ENCODE measurements around the gene COPS3.

Gene COPS3

GRCh38 chr17:17243163-17243562 is 37.9 kb downstream of the COPS3 start:
- DNase-seq (ENCODE audit: low spot score): no peak
- Histone ChIP-seq H3K4me3 (no peak overlapping the region), H3K27ac (no peak overlapping the region)
- no peak for TF ChIP-seq CTCF (IDR thresholded peaks at IDR 0.05)

- no peak overlapping the region for H3K4me3 ChIP-seq
- no peak overlapping the region for H3K27ac ChIP-seq
- no peak for DNase-seq (ENCODE audit: low spot score)
- TF ChIP-seq CTCF (IDR thresholded peaks at IDR 0.05): no peak
These were observed 38.8 kb downstream of the COPS3 start for GRCh38 chr17:17242246-17242645.

- H3K4me3 ChIP-seq: no peak overlapping the region
- no peak for TF ChIP-seq CTCF (IDR thresholded peaks at IDR 0.05)
- no peak for DNase-seq (ENCODE audit: low spot score)
- no peak overlapping the region for H3K27ac ChIP-seq
These were observed 39.4 kb downstream of the COPS3 start for GRCh38 chr17:17241656-17242055.

- TF ChIP-seq CTCF (IDR thresholded peaks at IDR 0.05): no peak
- Histone ChIP-seq H3K4me3 (no peak overlapping the region), H3K27ac (no peak overlapping the region)
- no peak for DNase-seq (ENCODE audit: low spot score)
These were observed 41.2 kb downstream of the COPS3 start for GRCh38 chr17:17239832-17240231.

GRCh38 chr17:17237026-17237799 is 43.8 kb downstream of the COPS3 start, which contains the start of gene FLCN:
Gene FLCN, minus strand, starts transcription at chr17:17237168. Its CDS starts 9,031 bp downstream, at chr17:17228137.
- peak within 1 kb of the TSS; percentile 79 for H3K4me3 ChIP-seq
- no peak for TF ChIP-seq CTCF (IDR thresholded peaks at IDR 0.05)
- H3K27ac ChIP-seq: peak within 1 kb of the TSS; percentile 93 to 96
- peak; percentile 89 for DNase-seq (ENCODE audit: low spot score)

GRCh38 chr17:17236295-17237025 is 44.6 kb downstream of the COPS3 start:
- no peak for DNase-seq (ENCODE audit: low spot score)
- TF ChIP-seq CTCF (IDR thresholded peaks at IDR 0.05): no peak
- Histone ChIP-seq H3K4me3 (peak overlapping the region; percentile 79), H3K27ac (peak overlapping the region; percentile 93 to 96)

Data from coronary artery (tissue), 2 donors.